IMR-90 (cell line): Measurements from ENCODE around the gene OSBPL2. TPM values are rescaled to one million over a fixed set of nuclear protein-coding genes. Genes with fewer than 3 reads are reported as not detected.

Experiments used
- ATAC-seq: fragments of 200-7000 bp; cut with Tn5 transposase; 2 replicates; pipeline ENCODE4 v1.9.1; 2020; ENCODE audit warnings: low read depth, mild to moderate bottlenecking, moderate library complexity
- BruUV-seq: library from RNA; stranded (reverse); fragments of 400-500 nt; replicated peaks from 2 replicates; lab custom pipeline; 2021; lab: Mats Ljungman, UMichigan
- CTCF ChIA-PET: fragments of 300-600 bp; formaldehyde crosslinking; extraction: SDS; loops from one replicate; lab custom pipeline; 2021; ENCODE audit warnings: antibody characterized with exemption; lab: Yijun Ruan, JAX
- POLR2A ChIA-PET: fragments of 300-600 bp; sonication (Branson Sonifier 250); formaldehyde crosslinking; loops from one replicate; lab custom pipeline; 2022; ENCODE audit warnings: antibody characterized with exemption; ENCODE audit not compliant: unreplicated experiment; lab: Charles Lee
- DNase-seq: peaks from one replicate; pipeline ENCODE4 v3.0.0; 2013
- H2AFZ ChIP-seq: replicated peaks from 2 replicates; pipeline ENCODE3; 2013; ENCODE audit warnings: low read length, mild to moderate bottlenecking; ENCODE audit not compliant: poor library complexity
- H2AK5ac ChIP-seq: 2 replicates; pipeline ENCODE4 v1.6.1; 2013; ENCODE audit warnings: low read depth, low read length, inconsistent platforms
- H2AK9ac ChIP-seq: replicated peaks from 2 replicates; pipeline ENCODE3; 2013; ENCODE audit warnings: mild to moderate bottlenecking, low read depth, low read length, moderate library complexity; ENCODE audit not compliant: poor library complexity
- H2BK120ac ChIP-seq: 2 replicates; pipeline ENCODE4 v1.6.1; 2013; ENCODE audit warnings: low read depth, low read length, inconsistent platforms
- H2BK15ac ChIP-seq: 3 replicates; pipeline ENCODE4 v1.6.1; 2013; ENCODE audit warnings: low read depth, low read length, inconsistent platforms
- H2BK20ac ChIP-seq: 2 replicates; pipeline ENCODE4 v1.6.1; 2013; ENCODE audit warnings: low read depth, mild to moderate bottlenecking, inconsistent platforms, low read length, moderate library complexity
- H2BK5ac ChIP-seq: 2 replicates; pipeline ENCODE4 v1.6.1; 2013; ENCODE audit warnings: mild to moderate bottlenecking, low read depth, low read length, inconsistent platforms; ENCODE audit not compliant: poor library complexity, severe bottlenecking
- H3K14ac ChIP-seq: replicated peaks from 2 replicates; pipeline ENCODE4 v1.6.1; 2013; ENCODE audit warnings: low read depth, low read length, inconsistent platforms
- H3K18ac ChIP-seq: 2 replicates; pipeline ENCODE4 v1.6.1; 2013; ENCODE audit warnings: low read depth, low read length, control low read depth
- H3K23ac ChIP-seq: 2 replicates; pipeline ENCODE4 v1.6.1; 2013; ENCODE audit warnings: low read depth, low read length, inconsistent platforms
- H3K27ac ChIP-seq: 2 replicates; pipeline ENCODE4 v1.5.1; 2013; ENCODE audit warnings: mild to moderate bottlenecking, control low read depth, low read length; ENCODE audit not compliant: insufficient read depth
- H3K27me3 ChIP-seq: 2 replicates; pipeline ENCODE4 v1.6.1; 2013; ENCODE audit warnings: low read length; ENCODE audit not compliant: control insufficient read depth, insufficient read depth
- H3K36me3 ChIP-seq: 2 replicates; pipeline ENCODE4 v1.6.1; 2013; ENCODE audit warnings: low read length, mixed read lengths; ENCODE audit not compliant: control insufficient read depth, insufficient read depth
- H3K4ac ChIP-seq: 2 replicates; pipeline ENCODE4 v1.6.1; 2013; ENCODE audit warnings: low read depth, low read length, inconsistent platforms
- H3K4me1 ChIP-seq: 2 replicates; pipeline ENCODE4 v1.6.1; 2013; ENCODE audit warnings: low read length, mixed read lengths; ENCODE audit not compliant: control insufficient read depth, insufficient read depth
- H3K4me2 ChIP-seq: 2 replicates; pipeline ENCODE4 v1.6.1; 2013; ENCODE audit warnings: low read depth, mild to moderate bottlenecking, control low read depth, low read length, moderate library complexity
- H3K4me3 ChIP-seq: 2 replicates; pipeline ENCODE4 v1.5.1; 2013; ENCODE audit warnings: low read depth, mild to moderate bottlenecking, control low read depth, low read length, moderate library complexity; ENCODE audit not compliant: insufficient read depth
- H3K56ac ChIP-seq: 2 replicates; pipeline ENCODE4 v1.6.1; 2013; ENCODE audit warnings: low read length, inconsistent platforms; ENCODE audit not compliant: insufficient read depth; ENCODE audit errors: extremely low read depth
- H3K79me1 ChIP-seq, 2 experiments: 2 replicates each; pipeline ENCODE4 v1.6.1; 2013; ENCODE audit warnings: low read length in 2 of 2, inconsistent platforms in 1 of 2, low read depth in 1 of 2
- H3K9ac ChIP-seq: 2 replicates; pipeline ENCODE4 v1.6.1; 2013; ENCODE audit warnings: low read depth, low read length, control low read depth
- H3K9me1 ChIP-seq: 2 replicates; pipeline ENCODE4 v1.6.1; 2013; ENCODE audit warnings: low read length, inconsistent platforms; ENCODE audit not compliant: insufficient read depth
- H3K9me3 ChIP-seq: 2 replicates; pipeline ENCODE4 v1.6.1; 2013; ENCODE audit warnings: low read length; ENCODE audit not compliant: control insufficient read depth, insufficient read depth
- H4K20me1 ChIP-seq: 2 replicates; pipeline ENCODE4 v1.6.1; 2013; ENCODE audit warnings: low read length, inconsistent platforms; ENCODE audit not compliant: insufficient read depth
- H4K5ac ChIP-seq: 2 replicates; pipeline ENCODE4 v1.6.1; 2013; ENCODE audit warnings: mild to moderate bottlenecking, low read depth, low read length, control low read depth
- H4K8ac ChIP-seq, 2 experiments: 2 replicates each; pipeline ENCODE4 v1.6.1; 2013; ENCODE audit warnings: low read depth in 2 of 2, low read length in 2 of 2, control low read depth in 1 of 2, inconsistent platforms in 1 of 2
- H4K91ac ChIP-seq: 2 replicates; pipeline ENCODE4 v1.6.1; 2013; ENCODE audit warnings: low read depth, low read length, inconsistent platforms; ENCODE audit not compliant: insufficient read depth
- BHLHE40 ChIP-seq: fragments of 150-350 bp; IDR thresholded peaks from 2 replicates; pipeline ENCODE4 v1.6.1; 2016; ENCODE audit warnings: mild to moderate bottlenecking, low read depth, low read length
- CHD1 ChIP-seq: IDR thresholded peaks from 2 replicates; pipeline ENCODE4 v1.6.1; 2012; ENCODE audit warnings: low read depth, low read length, improper control_type of control experiment
- MAFK ChIP-seq: IDR thresholded peaks from 2 replicates; pipeline ENCODE4 v1.6.1; 2012; ENCODE audit warnings: low read depth, low read length, improper control_type of control experiment
- RFX5 ChIP-seq: IDR thresholded peaks from 2 replicates; pipeline ENCODE4 v1.8.0; 2012; ENCODE audit warnings: low read depth, mild to moderate bottlenecking, low read length, moderate library complexity
- SMC3 ChIP-seq: fragments of 150-350 bp; IDR thresholded peaks from 2 replicates; pipeline ENCODE4 v1.6.1; 2016; ENCODE audit warnings: low read depth, mild to moderate bottlenecking, antibody characterized with exemption, low read length, moderate library complexity
- USF2 ChIP-seq: fragments of 150-350 bp; IDR thresholded peaks from 2 replicates; pipeline ENCODE4 v1.6.1; 2017; ENCODE audit warnings: mild to moderate bottlenecking, antibody characterized with exemption, low read length, low read depth
- WGBS, 2 experiments: methylation state at CpG; one replicate each; pipeline versions ENCODE4 v1.1.5 to v1.1.7; 2013; ENCODE audit warnings: missing lambda C conversion rate in 2 of 2; ENCODE audit not compliant: insufficient read length in 1 of 2; ENCODE audit errors: extremely low coverage in 2 of 2; 5-methylcytosine and 5-hydroxymethylcytosine counted together
- dilution Hi-C: fragments of 300-500 bp; cut with HindIII; formaldehyde crosslinking; loops from one replicate; pipeline ENCODE4 v1.14.3; 2018; ENCODE audit warnings: low sequenced_read_pairs; ENCODE audit not compliant: unreplicated experiment
- in situ Hi-C: fragments of 300-500 bp; cut with MboI; formaldehyde crosslinking; loops from 3 replicates; pipeline ENCODE4 v1.14.3; 2019; ENCODE audit warnings: low sequenced_read_pairs, inconsistent platforms, mixed read lengths
- intact Hi-C: fragments of 100-400 bp; cut with micrococcal nuclease; formaldehyde crosslinking; loops from 2 replicates; pipeline ENCODE4 v1.10.0; 2022
- polyA plus RNA-seq, 3 experiments: library from polyadenylated mRNA; depleted of rRNA; stranded (reverse); fragments of >200 nt; gene quantifications; 2 replicates each; pipeline ENCODE4 v1.2.3, GENCODE V29; 2012; ENCODE audit warnings: low replicate concordance in 1 of 3
- total RNA-seq: library from RNA; depleted of rRNA; stranded (reverse); fragments of >200 nt; gene quantifications from 2 replicates; pipeline ENCODE4 v1.2.3, GENCODE V29; 2012

Gene OSBPL2
- total and polyA plus RNA-seq, 2 of the 4 experiments (the other 2 are of a cell fraction): 19.3 to 27.6 TPM

GRCh38 chr20:62287759-62288534 is 49.6 kb downstream of the OSBPL2 start (continued):
- no peak for TF ChIP-seq BHLHE40

GRCh38 chr20:62288535-62289105 is 50.3 kb downstream of the OSBPL2 start:
- Histone ChIP-seq H3K9ac (no peak overlapping the region), H2BK20ac (no peak overlapping the region), H2BK120ac (no peak overlapping the region), H2AFZ (no peak overlapping the region), H4K20me1 (no peaks in the 10 kb centered on the region; the same call in none of the 2 replicates), H3K9me3 (no peaks in the 10 kb centered on the region), H3K27ac (no peak overlapping the region), H2BK5ac (no peak overlapping the region), H3K36me3 (peaks cover 49% of the 10 kb centered on the region), H3K9me1 (no peaks in the 10 kb centered on the region; the same call in 1 of the 2 replicates), H3K14ac (no peak overlapping the region), H3K23ac (no peak overlapping the region), H2AK9ac (no peak overlapping the region), H3K4me2 (no peak overlapping the region), H2AK5ac (no peak overlapping the region), H3K4me3 (no peak overlapping the region), H3K56ac (no peak overlapping the region), H3K18ac (no peak overlapping the region), H3K27me3 (no peaks in the 10 kb centered on the region), H3K79me1 (no peaks in the 10 kb centered on the region; a peak in 1 of 4 replicates), H4K8ac (no peak overlapping the region), H4K91ac (no peak overlapping the region), H3K4ac (no peak overlapping the region), H2BK15ac (no peak overlapping the region), H4K5ac (no peak overlapping the region), H3K4me1 (no peaks in the 10 kb centered on the region)
- WGBS, 2 experiments: 93% methylated on average over 12 of the region's 15 CpGs; no CpG with 5 or more reads in 1 of the 2 experiments
- dilution Hi-C loops (loop anchor here (25.0 kb wide), 1 partner anchor 99 kb away; the partner anchor contains the start of gene RPS21), in situ Hi-C loops (loop anchor here (25.0 kb wide), 1 partner anchor 324 kb away; no protein-coding TSS in a partner anchor), intact Hi-C loops (no loop called here)
- DNase-seq: no peak
- POLR2A ChIA-PET: no interaction called here
- CTCF ChIA-PET: no interaction called here
- no TSS peak for BruUV-seq
- ATAC-seq: no peak
- TF ChIP-seq RFX5: no peak
- no peak for TF ChIP-seq MAFK
- TF ChIP-seq USF2: no peak
- no peak for TF ChIP-seq SMC3
- TF ChIP-seq CHD1: no peak
